ENCODE data around the gene PLEKHG4B. TPM values are rescaled to one million over a fixed set of nuclear protein-coding genes. Genes with fewer than 3 reads are reported as not detected.

Gene PLEKHG4B
- total and polyA plus RNA-seq, 8 donors = 0.21 to 0.75 (median 0.38) TPM

- TF ChIP-seq, protein P1, sequence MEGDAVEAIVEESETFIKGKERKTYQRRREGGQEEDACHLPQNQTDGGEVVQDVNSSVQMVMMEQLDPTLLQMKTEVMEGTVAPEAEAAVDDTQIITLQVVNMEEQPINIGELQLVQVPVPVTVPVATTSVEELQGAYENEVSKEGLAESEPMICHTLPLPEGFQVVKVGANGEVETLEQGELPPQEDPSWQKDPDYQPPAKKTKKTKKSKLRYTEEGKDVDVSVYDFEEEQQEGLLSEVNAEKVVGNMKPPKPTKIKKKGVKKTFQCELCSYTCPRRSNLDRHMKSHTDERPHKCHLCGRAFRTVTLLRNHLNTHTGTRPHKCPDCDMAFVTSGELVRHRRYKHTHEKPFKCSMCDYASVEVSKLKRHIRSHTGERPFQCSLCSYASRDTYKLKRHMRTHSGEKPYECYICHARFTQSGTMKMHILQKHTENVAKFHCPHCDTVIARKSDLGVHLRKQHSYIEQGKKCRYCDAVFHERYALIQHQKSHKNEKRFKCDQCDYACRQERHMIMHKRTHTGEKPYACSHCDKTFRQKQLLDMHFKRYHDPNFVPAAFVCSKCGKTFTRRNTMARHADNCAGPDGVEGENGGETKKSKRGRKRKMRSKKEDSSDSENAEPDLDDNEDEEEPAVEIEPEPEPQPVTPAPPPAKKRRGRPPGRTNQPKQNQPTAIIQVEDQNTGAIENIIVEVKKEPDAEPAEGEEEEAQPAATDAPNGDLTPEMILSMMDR (IDR thresholded peaks at IDR 0.05) = no peak
- WGBS, 2 donors = 78 to 83% methylated on average over 4 of the region's 4 CpGs
- ATAC-seq (no peak), FAIRE-seq (no peak), DNase-seq (no peak)
- Histone ChIP-seq H3K27ac (no peak overlapping the region), H3K9me3 (no peaks in the 10 kb centered on the region), H3K27me3 (no peaks in the 10 kb centered on the region), H3K4me1 (no peaks in the 10 kb centered on the region), H3K36me3 (no peaks in the 10 kb centered on the region), H3K4me3 (no peak overlapping the region)
- intact Hi-C loops (cut with DNase I) = no loop called here
These were observed 14.8 kb upstream of the PLEKHG4B start for GRCh38 chr5:77170-77501.

DNA sequence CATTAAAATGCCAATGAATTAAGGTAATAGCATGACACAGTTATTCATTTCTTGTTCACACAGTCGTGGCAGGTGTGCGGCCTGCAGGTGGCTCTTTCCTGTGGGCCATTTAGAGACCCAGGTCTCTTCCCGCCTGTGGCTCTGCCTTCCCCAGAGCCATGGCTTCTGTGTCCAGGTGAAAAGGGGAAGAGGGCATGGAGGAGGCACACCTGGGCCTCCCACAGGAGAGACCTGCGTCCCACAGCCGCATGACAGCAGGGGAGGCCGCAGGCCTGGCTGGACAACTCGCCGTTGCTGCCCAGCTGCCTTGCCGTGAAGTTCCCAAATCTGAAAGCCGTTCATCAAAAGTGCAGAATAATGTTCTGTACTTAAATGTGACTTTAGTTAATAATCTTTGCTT lies 14.4 kb upstream of the PLEKHG4B start:
- 69 to 72% methylated on average over 10 of the region's 10 CpGs for WGBS, 2 donors

DNA sequence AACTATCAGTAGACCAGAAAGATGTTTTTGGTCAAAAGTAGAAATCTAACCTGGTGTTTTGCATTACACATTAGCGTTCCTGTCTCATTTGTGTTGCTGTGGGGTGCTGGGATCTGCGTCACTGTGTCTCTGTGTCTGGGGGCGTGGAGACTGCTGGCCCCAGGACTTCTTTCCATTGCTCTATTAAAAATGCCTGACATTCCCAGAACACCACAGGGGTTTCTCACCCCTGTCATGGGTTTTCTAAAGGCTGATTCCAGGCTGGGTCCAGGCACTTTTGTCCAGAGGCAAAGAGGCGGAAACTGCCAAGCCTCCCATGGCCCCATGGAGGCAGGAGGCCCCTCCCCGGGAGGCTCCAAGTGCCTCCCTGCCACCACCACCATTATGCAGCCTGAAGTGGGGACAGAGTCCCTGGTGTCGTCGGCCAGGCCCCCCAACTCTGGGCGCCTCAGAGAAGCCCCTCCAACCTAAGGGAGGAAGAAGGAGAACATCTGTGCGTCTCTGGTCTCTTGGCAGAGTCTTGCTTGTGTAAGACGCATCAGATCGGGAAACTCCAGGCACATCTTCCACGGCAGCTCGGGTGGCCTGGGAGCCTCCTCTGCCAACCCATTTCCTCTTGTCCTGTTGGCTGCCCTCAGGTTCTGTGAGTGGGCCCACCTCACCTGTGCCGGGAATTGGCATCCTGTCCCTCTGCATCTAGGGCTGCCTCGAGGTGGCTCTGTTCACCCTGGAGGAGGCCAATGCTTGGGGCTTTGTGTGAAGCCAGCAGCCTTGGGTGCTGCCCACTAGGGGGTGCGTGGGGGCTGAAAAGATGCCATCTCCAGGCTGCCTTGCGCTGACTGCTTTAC lies 13.8 kb upstream of the PLEKHG4B start:
- WGBS, 2 donors = 61 to 69% methylated on average over 17 of the region's 17 CpGs
- no peak overlapping the region for H3K27ac ChIP-seq
- H3K27me3 ChIP-seq = no peaks in the 10 kb centered on the region
- H3K36me3 ChIP-seq = no peaks in the 10 kb centered on the region
- DNase-seq (peak in 1 of 6 donors; percentile 37), ATAC-seq (peak in 2 of 4 donors; percentile 30 to 66), FAIRE-seq (no peak)
- TF ChIP-seq, protein P1 (IDR thresholded peaks at IDR 0.05) = no peak
- no peaks in the 10 kb centered on the region for H3K9me3 ChIP-seq
- no peak overlapping the region for H3K4me3 ChIP-seq
- no peaks in the 10 kb centered on the region for H3K4me1 ChIP-seq
- intact Hi-C loops (cut with DNase I) = no loop called here

More for the DNA sequence above, 14.4 kb upstream of the PLEKHG4B start:
- DNase-seq (no peak), FAIRE-seq (no peak), ATAC-seq (no peak)
- no peaks in the 10 kb centered on the region for H3K27me3 ChIP-seq
- H3K27ac ChIP-seq = no peak overlapping the region
- no peaks in the 10 kb centered on the region for H3K9me3 ChIP-seq
- H3K4me3 ChIP-seq = no peak overlapping the region
- TF ChIP-seq, protein P1 (IDR thresholded peaks at IDR 0.05) = no peak
- H3K36me3 ChIP-seq = no peaks in the 10 kb centered on the region
- no peaks in the 10 kb centered on the region for H3K4me1 ChIP-seq
- intact Hi-C loops (cut with DNase I) = no loop called here

- WGBS, 2 donors = 64 to 78% methylated on average over 2 of the region's 2 CpGs
- Histone ChIP-seq H3K36me3 (no peaks in the 10 kb centered on the region), H3K27ac (no peak overlapping the region), H3K9me3 (no peaks in the 10 kb centered on the region), H3K27me3 (no peaks in the 10 kb centered on the region), H3K4me3 (no peak overlapping the region), H3K4me1 (no peaks in the 10 kb centered on the region)
- intact Hi-C loops (cut with DNase I) = no loop called here
- TF ChIP-seq, protein P1 (IDR thresholded peaks at IDR 0.05) = no peak
- ATAC-seq (no peak), DNase-seq (no peak), FAIRE-seq (no peak)
These were observed 13.2 kb upstream of the PLEKHG4B start for GRCh38 chr5:78805-79149.

DNA sequence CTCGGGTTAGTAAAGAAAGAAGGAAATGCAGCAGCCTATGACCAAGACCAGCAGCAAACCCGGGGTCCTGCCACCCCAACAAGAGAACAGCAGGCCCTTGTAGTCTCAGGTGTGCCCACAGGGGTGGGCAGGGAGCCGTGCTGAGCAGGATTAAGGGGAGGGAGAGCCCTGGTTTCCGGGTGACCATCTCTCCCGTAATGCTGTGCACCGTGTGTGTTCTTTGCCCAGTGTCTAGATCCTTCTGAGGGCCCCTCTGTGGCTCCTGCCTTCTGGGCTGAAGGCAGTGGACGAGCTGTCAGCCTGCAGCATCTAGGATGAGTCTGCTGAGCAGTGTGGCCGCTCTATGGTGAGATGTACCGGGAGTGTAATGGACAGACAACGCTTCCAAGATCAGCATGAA lies 12.7 kb upstream of the PLEKHG4B start:
- no peak overlapping the region for H3K4me3 ChIP-seq
- H3K27ac ChIP-seq = no peak overlapping the region
- DNase-seq = no peak
- intact Hi-C loops (cut with DNase I) = no loop called here
- TF ChIP-seq, protein P1 (IDR thresholded peaks at IDR 0.05) = no peak
- no peaks in the 10 kb centered on the region for H3K36me3 ChIP-seq
- no peak for ATAC-seq
- no peak for FAIRE-seq
- no peaks in the 10 kb centered on the region for H3K4me1 ChIP-seq
- no peaks in the 10 kb centered on the region for H3K9me3 ChIP-seq
- WGBS, 2 donors = 57 to 66% methylated on average over 10 of the region's 10 CpGs
- no peaks in the 10 kb centered on the region for H3K27me3 ChIP-seq
